GM23338 (cell line): Measurements from ENCODE around the gene TP73. TPM values are rescaled to one million over a fixed set of nuclear protein-coding genes. Genes with fewer than 3 reads are reported as not detected.

ENCODE experiments used
- ATAC-seq: fragments of 200-7000 bp; cut with Tn5 transposase; 3 replicates; pipeline ENCODE4 v1.9.1; 2020
- DNase-seq: peaks from one replicate; pipeline ENCODE4 v3.0.0-alpha.2; 2015; ENCODE audit warnings: low spot score
- H2AFZ ChIP-seq: fragments of 200-600 bp; sonication (generic); 2 replicates; pipeline ENCODE4 v1.8.0; 2016; ENCODE audit warnings: antibody characterized with exemption, mild to moderate bottlenecking, moderate library complexity
- H3F3A ChIP-seq: fragments of 200-600 bp; sonication (generic); replicated peaks from 2 replicates; pipeline ENCODE4 v1.8.0; 2017; ENCODE audit warnings: antibody characterized with exemption, mixed run types, low read depth
- H3K27ac ChIP-seq: fragments of 200-600 bp; sonication (generic); 2 replicates; pipeline ENCODE4 v1.6.1; 2016; ENCODE audit warnings: low read depth
- H3K27me3 ChIP-seq: fragments of 200-600 bp; sonication (generic); 2 replicates; pipeline ENCODE4 v1.8.0; 2016; ENCODE audit warnings: mild to moderate bottlenecking, mixed run types, moderate library complexity; ENCODE audit not compliant: insufficient read depth
- H3K36me3 ChIP-seq: fragments of 200-600 bp; sonication (generic); 2 replicates; pipeline ENCODE4 v1.8.0; 2016; ENCODE audit warnings: mild to moderate bottlenecking; ENCODE audit not compliant: insufficient read depth
- H3K4me1 ChIP-seq: fragments of 200-600 bp; sonication (generic); 2 replicates; pipeline ENCODE4 v1.8.0; 2016; ENCODE audit warnings: mild to moderate bottlenecking, moderate library complexity; ENCODE audit not compliant: insufficient read depth
- H3K4me2 ChIP-seq: fragments of 200-600 bp; sonication (generic); 2 replicates; pipeline ENCODE4 v1.7.1; 2017; ENCODE audit warnings: mixed run types
- H3K4me3 ChIP-seq: fragments of 200-600 bp; sonication (generic); 2 replicates; pipeline ENCODE4 v1.6.1; 2016; ENCODE audit warnings: mixed run types
- H3K79me2 ChIP-seq: fragments of 200-600 bp; sonication (generic); replicated peaks from 2 replicates; pipeline ENCODE4 v1.8.0; 2017; ENCODE audit warnings: mild to moderate bottlenecking; ENCODE audit not compliant: insufficient read depth
- H3K9me2 ChIP-seq: fragments of 200-600 bp; sonication (generic); 2 replicates; pipeline ENCODE4 v1.8.0; 2017; ENCODE audit not compliant: insufficient read depth
- H4K20me1 ChIP-seq: fragments of 200-600 bp; sonication (generic); replicated peaks from 2 replicates; pipeline ENCODE4 v1.8.0; 2017; ENCODE audit warnings: mild to moderate bottlenecking; ENCODE audit not compliant: insufficient read depth
- H3K27ac Mint-ChIP-seq: 2 replicates; pipeline ENCODE4 v1.8.0; 2020; ENCODE audit warnings: inconsistent platforms, mild to moderate bottlenecking, moderate library complexity, mixed read lengths
- H3K27me3 Mint-ChIP-seq: 3 replicates; pipeline ENCODE4 v1.8.0; 2022; ENCODE audit warnings: low read depth, mild to moderate bottlenecking, moderate library complexity, mixed read lengths, inconsistent platforms; ENCODE audit not compliant: insufficient read depth, poor library complexity
- H3K36me3 Mint-ChIP-seq: 3 replicates; pipeline ENCODE4 v1.8.0; 2021; ENCODE audit warnings: low read depth, mild to moderate bottlenecking, inconsistent platforms, moderate library complexity, mixed read lengths
- H3K4me1 Mint-ChIP-seq: 3 replicates; pipeline ENCODE4 v1.8.0; 2020; ENCODE audit warnings: mild to moderate bottlenecking, inconsistent platforms, mixed read lengths
- H3K4me3 Mint-ChIP-seq: 3 replicates; pipeline ENCODE4 v1.8.0; 2021; ENCODE audit warnings: moderate library complexity, mild to moderate bottlenecking, inconsistent platforms, mixed read lengths
- H3K9me3 Mint-ChIP-seq: 3 replicates; pipeline ENCODE4 v1.8.0; 2020; ENCODE audit warnings: moderate library complexity, mild to moderate bottlenecking, inconsistent platforms, mixed read lengths
- CREB1 ChIP-seq: fragments of 250-450 bp; sonication (Bioruptor Pico); IDR thresholded peaks from 2 replicates; pipeline ENCODE4 v1.5.0; 2020; ENCODE audit warnings: low read depth, mild to moderate bottlenecking, moderate library complexity
- EZH2 ChIP-seq: fragments of 200-600 bp; sonication (generic); IDR thresholded peaks from one replicate; pipeline ENCODE4 v1.8.0; 2017; ENCODE audit warnings: antibody characterized with exemption, mild to moderate bottlenecking, low read depth; ENCODE audit not compliant: unreplicated experiment
- EZH2phosphoT487 ChIP-seq: fragments of 200-600 bp; sonication (generic); IDR thresholded peaks from one replicate; pipeline ENCODE4 v1.8.1; 2018; ENCODE audit warnings: antibody characterized with exemption; ENCODE audit not compliant: unreplicated experiment
- JUNB ChIP-seq: IDR thresholded peaks from one replicate; pipeline ENCODE4 v1.6.1; 2016; ENCODE audit warnings: antibody characterized with exemption; ENCODE audit not compliant: unreplicated experiment
- NANOG ChIP-seq: IDR thresholded peaks from 2 replicates; pipeline ENCODE4 v1.6.1; 2016; ENCODE audit warnings: antibody characterized with exemption, borderline replicate concordance
- POLR2AphosphoS5 ChIP-seq: IDR thresholded peaks from 2 replicates; pipeline ENCODE4 v1.6.1; 2016; ENCODE audit warnings: antibody characterized with exemption, low read depth
- STAT1 ChIP-seq: IDR thresholded peaks from one replicate; pipeline ENCODE4 v1.6.1; 2016; ENCODE audit warnings: antibody characterized with exemption; ENCODE audit not compliant: unreplicated experiment
- ZNF114 ChIP-seq: fragments of 250-450 bp; sonication (Bioruptor Pico); IDR thresholded peaks from 2 replicates; pipeline ENCODE4 v1.5.0; 2020; ENCODE audit warnings: mild to moderate bottlenecking, moderate library complexity
- ZNF331 ChIP-seq: fragments of 250-450 bp; sonication (Bioruptor Pico); IDR thresholded peaks from 2 replicates; pipeline ENCODE4 v1.5.0; 2020; ENCODE audit warnings: low read depth, mild to moderate bottlenecking, moderate library complexity
- polyA plus RNA-seq: library from polyadenylated mRNA; unstranded; fragments of >200 nt; fragmentation: Nextera tagmentation; extraction: Ambion mirVana; gene quantifications from 2 replicates; pipeline ENCODE4 v1.2.1, GENCODE V29; 2016
- total RNA-seq: library from RNA; depleted of rRNA; stranded (reverse); fragments of >200 nt; shearing (Covaris generic); gene quantifications from 2 replicates; pipeline ENCODE4 v1.2.3, GENCODE V29; 2014
- TF ChIP-seq, protein P1 (sequence below): IDR thresholded peaks from 2 replicates; pipeline ENCODE4 v1.6.1; 2016; ENCODE audit warnings: antibody characterized with exemption
- TF ChIP-seq, protein P2 (sequence below): IDR thresholded peaks from one replicate; pipeline ENCODE4 v1.6.1; 2018; ENCODE audit warnings: antibody characterized with exemption; ENCODE audit not compliant: unreplicated experiment
- TF ChIP-seq, protein P3 (sequence below): fragments of 250-450 bp; sonication (Bioruptor Pico); IDR thresholded peaks from 2 replicates; pipeline ENCODE4 v1.5.0; 2020; ENCODE audit warnings: mild to moderate bottlenecking, moderate library complexity
- TF ChIP-seq, protein P4 (sequence below), 2 experiments: fragments of 200-600 bp in 1 of 2; sonication (generic) in 1 of 2; conservative IDR thresholded peaks; 2 replicates each; pipeline versions ENCODE4 v1.5.1 to v1.6.1; 2016 to 2017; ENCODE audit warnings: antibody characterized with exemption in 2 of 2, low read depth in 2 of 2, mild to moderate bottlenecking in 2 of 2, moderate library complexity in 1 of 2

TP73 gene
- total and polyA plus RNA-seq, 2 experiments from 2014 or later, result 1.4 to 3.4 TPM

DNA sequence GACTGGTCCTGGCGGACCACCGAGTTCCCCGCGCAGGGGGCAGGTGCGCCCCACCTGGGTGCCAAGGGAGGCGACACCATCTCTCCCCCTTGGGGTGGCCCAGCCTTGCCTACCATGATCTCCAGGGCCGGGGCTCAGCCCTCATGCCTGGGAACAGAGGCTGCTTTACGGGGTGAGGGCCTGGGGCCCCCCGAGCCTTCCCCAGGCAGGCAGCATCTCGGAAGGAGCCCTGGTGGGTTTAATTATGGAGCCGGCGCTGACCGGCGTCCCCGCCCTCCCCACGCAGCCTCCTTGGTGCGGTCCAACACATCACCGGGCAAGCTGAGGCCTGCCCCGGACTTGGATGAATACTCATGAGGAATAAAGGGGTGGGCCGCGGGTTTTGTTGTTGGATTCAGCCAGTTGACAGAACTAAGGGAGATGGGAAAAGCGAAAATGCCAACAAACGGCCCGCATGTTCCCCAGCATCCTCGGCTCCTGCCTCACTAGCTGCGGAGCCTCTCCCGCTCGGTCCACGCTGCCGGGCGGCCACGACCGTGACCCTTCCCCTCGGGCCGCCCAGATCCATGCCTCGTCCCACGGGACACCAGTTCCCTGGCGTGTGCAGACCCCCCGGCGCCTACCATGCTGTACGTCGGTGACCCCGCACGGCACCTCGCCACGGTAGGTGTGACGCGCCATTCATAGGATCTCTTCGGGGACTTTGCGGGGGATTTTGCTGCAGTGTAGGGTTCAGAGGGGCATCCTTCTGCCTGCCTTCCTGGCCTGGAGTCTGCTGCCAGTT is 38.2 kb downstream of the TP73 start:
- H3K4me1 ChIP-seq, result peaks cover 8% of the 10 kb centered on the region; the same call in 1 of the 2 replicates
- DNase-seq (no peak), ATAC-seq (no peak)
- H4K20me1 ChIP-seq, result no peaks in the 10 kb centered on the region
- H3K4me3 Mint-ChIP-seq, result no peak overlapping the region
- H3K27ac Mint-ChIP-seq, result no peak overlapping the region
- no peaks in the 10 kb centered on the region for H3K9me2 ChIP-seq
- no peak overlapping the region for H3K4me2 ChIP-seq
- TF ChIP-seq POLR2AphosphoS5 (no peak), ZNF331 (CRISPR knock-in tag) (no peak), EZH2phosphoT487 (no peak), STAT1 (no peak), CREB1 (no peak), NANOG (no peak), JUNB (no peak), EZH2 (no peak), ZNF114 (no peak)
- TF ChIP-seq, protein P1, sequence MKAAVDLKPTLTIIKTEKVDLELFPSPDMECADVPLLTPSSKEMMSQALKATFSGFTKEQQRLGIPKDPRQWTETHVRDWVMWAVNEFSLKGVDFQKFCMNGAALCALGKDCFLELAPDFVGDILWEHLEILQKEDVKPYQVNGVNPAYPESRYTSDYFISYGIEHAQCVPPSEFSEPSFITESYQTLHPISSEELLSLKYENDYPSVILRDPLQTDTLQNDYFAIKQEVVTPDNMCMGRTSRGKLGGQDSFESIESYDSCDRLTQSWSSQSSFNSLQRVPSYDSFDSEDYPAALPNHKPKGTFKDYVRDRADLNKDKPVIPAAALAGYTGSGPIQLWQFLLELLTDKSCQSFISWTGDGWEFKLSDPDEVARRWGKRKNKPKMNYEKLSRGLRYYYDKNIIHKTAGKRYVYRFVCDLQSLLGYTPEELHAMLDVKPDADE, result no peak
- TF ChIP-seq, protein P2, sequence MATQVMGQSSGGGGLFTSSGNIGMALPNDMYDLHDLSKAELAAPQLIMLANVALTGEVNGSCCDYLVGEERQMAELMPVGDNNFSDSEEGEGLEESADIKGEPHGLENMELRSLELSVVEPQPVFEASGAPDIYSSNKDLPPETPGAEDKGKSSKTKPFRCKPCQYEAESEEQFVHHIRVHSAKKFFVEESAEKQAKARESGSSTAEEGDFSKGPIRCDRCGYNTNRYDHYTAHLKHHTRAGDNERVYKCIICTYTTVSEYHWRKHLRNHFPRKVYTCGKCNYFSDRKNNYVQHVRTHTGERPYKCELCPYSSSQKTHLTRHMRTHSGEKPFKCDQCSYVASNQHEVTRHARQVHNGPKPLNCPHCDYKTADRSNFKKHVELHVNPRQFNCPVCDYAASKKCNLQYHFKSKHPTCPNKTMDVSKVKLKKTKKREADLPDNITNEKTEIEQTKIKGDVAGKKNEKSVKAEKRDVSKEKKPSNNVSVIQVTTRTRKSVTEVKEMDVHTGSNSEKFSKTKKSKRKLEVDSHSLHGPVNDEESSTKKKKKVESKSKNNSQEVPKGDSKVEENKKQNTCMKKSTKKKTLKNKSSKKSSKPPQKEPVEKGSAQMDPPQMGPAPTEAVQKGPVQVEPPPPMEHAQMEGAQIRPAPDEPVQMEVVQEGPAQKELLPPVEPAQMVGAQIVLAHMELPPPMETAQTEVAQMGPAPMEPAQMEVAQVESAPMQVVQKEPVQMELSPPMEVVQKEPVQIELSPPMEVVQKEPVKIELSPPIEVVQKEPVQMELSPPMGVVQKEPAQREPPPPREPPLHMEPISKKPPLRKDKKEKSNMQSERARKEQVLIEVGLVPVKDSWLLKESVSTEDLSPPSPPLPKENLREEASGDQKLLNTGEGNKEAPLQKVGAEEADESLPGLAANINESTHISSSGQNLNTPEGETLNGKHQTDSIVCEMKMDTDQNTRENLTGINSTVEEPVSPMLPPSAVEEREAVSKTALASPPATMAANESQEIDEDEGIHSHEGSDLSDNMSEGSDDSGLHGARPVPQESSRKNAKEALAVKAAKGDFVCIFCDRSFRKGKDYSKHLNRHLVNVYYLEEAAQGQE, result no peak
- TF ChIP-seq, protein P3, sequence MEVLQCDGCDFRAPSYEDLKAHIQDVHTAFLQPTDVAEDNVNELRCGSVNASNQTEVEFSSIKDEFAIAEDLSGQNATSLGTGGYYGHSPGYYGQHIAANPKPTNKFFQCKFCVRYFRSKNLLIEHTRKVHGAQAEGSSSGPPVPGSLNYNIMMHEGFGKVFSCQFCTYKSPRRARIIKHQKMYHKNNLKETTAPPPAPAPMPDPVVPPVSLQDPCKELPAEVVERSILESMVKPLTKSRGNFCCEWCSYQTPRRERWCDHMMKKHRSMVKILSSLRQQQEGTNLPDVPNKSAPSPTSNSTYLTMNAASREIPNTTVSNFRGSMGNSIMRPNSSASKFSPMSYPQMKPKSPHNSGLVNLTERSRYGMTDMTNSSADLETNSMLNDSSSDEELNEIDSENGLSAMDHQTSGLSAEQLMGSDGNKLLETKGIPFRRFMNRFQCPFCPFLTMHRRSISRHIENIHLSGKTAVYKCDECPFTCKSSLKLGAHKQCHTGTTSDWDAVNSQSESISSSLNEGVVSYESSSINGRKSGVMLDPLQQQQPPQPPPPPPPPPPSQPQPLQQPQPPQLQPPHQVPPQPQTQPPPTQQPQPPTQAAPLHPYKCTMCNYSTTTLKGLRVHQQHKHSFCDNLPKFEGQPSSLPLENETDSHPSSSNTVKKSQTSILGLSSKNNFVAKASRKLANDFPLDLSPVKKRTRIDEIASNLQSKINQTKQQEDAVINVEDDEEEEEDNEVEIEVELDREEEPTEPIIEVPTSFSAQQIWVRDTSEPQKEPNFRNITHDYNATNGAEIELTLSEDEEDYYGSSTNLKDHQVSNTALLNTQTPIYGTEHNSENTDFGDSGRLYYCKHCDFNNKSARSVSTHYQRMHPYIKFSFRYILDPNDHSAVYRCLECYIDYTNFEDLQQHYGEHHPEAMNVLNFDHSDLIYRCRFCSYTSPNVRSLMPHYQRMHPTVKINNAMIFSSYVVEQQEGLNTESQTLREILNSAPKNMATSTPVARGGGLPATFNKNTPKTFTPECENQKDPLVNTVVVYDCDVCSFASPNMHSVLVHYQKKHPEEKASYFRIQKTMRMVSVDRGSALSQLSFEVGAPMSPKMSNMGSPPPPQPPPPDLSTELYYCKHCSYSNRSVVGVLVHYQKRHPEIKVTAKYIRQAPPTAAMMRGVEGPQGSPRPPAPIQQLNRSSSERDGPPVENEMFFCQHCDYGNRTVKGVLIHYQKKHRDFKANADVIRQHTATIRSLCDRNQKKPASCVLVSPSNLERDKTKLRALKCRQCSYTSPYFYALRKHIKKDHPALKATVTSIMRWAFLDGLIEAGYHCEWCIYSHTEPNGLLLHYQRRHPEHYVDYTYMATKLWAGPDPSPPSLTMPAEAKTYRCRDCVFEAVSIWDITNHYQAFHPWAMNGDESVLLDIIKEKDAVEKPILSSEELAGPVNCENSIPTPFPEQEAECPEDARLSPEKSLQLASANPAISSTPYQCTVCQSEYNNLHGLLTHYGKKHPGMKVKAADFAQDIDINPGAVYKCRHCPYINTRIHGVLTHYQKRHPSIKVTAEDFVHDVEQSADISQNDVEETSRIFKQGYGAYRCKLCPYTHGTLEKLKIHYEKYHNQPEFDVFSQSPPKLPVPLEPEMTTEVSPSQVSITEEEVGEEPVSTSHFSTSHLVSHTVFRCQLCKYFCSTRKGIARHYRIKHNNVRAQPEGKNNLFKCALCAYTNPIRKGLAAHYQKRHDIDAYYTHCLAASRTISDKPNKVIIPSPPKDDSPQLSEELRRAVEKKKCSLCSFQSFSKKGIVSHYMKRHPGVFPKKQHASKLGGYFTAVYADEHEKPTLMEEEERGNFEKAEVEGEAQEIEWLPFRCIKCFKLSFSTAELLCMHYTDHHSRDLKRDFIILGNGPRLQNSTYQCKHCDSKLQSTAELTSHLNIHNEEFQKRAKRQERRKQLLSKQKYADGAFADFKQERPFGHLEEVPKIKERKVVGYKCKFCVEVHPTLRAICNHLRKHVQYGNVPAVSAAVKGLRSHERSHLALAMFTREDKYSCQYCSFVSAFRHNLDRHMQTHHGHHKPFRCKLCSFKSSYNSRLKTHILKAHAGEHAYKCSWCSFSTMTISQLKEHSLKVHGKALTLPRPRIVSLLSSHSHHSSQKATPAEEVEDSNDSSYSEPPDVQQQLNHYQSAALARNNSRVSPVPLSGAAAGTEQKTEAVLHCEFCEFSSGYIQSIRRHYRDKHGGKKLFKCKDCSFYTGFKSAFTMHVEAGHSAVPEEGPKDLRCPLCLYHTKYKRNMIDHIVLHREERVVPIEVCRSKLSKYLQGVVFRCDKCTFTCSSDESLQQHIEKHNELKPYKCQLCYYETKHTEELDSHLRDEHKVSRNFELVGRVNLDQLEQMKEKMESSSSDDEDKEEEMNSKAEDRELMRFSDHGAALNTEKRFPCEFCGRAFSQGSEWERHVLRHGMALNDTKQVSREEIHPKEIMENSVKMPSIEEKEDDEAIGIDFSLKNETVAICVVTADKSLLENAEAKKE, result no peak
- TF ChIP-seq, protein P4, sequence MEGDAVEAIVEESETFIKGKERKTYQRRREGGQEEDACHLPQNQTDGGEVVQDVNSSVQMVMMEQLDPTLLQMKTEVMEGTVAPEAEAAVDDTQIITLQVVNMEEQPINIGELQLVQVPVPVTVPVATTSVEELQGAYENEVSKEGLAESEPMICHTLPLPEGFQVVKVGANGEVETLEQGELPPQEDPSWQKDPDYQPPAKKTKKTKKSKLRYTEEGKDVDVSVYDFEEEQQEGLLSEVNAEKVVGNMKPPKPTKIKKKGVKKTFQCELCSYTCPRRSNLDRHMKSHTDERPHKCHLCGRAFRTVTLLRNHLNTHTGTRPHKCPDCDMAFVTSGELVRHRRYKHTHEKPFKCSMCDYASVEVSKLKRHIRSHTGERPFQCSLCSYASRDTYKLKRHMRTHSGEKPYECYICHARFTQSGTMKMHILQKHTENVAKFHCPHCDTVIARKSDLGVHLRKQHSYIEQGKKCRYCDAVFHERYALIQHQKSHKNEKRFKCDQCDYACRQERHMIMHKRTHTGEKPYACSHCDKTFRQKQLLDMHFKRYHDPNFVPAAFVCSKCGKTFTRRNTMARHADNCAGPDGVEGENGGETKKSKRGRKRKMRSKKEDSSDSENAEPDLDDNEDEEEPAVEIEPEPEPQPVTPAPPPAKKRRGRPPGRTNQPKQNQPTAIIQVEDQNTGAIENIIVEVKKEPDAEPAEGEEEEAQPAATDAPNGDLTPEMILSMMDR (conservative IDR thresholded peaks at IDR 0.05; ENCODE audit: low read depth in 2 of 2), result no peak
- no peak overlapping the region for H3K4me3 ChIP-seq
- H3K27ac ChIP-seq, result no peak overlapping the region
- no peaks in the 10 kb centered on the region; the same call in 2 of the 3 replicates for H3K9me3 Mint-ChIP-seq
- H3F3A ChIP-seq, result no peaks in the 10 kb centered on the region
- H3K36me3 Mint-ChIP-seq, result no peaks in the 10 kb centered on the region
- peaks cover 20% of the 10 kb centered on the region for H3K4me1 Mint-ChIP-seq
- no peak overlapping the region for H2AFZ ChIP-seq
- no peaks in the 10 kb centered on the region for H3K79me2 ChIP-seq
- H3K36me3 ChIP-seq, result no peaks in the 10 kb centered on the region
- no peaks in the 10 kb centered on the region for H3K27me3 ChIP-seq
- peaks cover 11% of the 10 kb centered on the region for H3K27me3 Mint-ChIP-seq
